Measurements from ENCODE around the gene CFAP251.

Gene CFAP251

GRCh38 chr12:122005252-122005776 lies 86.9 kb downstream of the CFAP251 start:
- no peak for DNase-seq (ENCODE audit: low read depth)

- no peak for DNase-seq (ENCODE audit: low read depth)
These were observed 88.0 kb downstream of the CFAP251 start for GRCh38 chr12:122006186-122006926.

GRCh38 chr12:122009741-122010140 lies 91.3 kb downstream of the CFAP251 start:
- DNase-seq (ENCODE audit: low read depth): no peak

GRCh38 chr12:122012184-122012583 lies 93.8 kb downstream of the CFAP251 start:
- no peak for DNase-seq (ENCODE audit: low read depth)

- no peak for DNase-seq (ENCODE audit: low read depth)
These were observed 94.7 kb downstream of the CFAP251 start for GRCh38 chr12:122013136-122013535.

- no peak for DNase-seq (ENCODE audit: low read depth)
These were observed 95.6 kb downstream of the CFAP251 start for GRCh38 chr12:122013791-122014590.

GRCh38 chr12:122014781-122015180 lies 96.4 kb downstream of the CFAP251 start:
- no peak for DNase-seq (ENCODE audit: low read depth)

GRCh38 chr12:122018457-122018856 lies 100.1 kb downstream of the CFAP251 start:
- DNase-seq (ENCODE audit: low read depth): no peak

GRCh38 chr12:122018937-122019336 lies 100.5 kb downstream of the CFAP251 start:
- DNase-seq (ENCODE audit: low read depth): no peak

- no peak for DNase-seq (ENCODE audit: low read depth)
These were observed 102.4 kb downstream of the CFAP251 start for GRCh38 chr12:122020795-122021192.

GRCh38 chr12:122021193-122021821 lies 102.9 kb downstream of the CFAP251 start:
- DNase-seq (ENCODE audit: low read depth): no peak

GRCh38 chr12:122021822-122022392 lies 103.5 kb downstream of the CFAP251 start, which contains the start of gene BCL7A:
Gene BCL7A, plus strand, starts transcription at chr12:122021884. Its CDS starts 208 bp downstream, at chr12:122022092.
- DNase-seq (ENCODE audit: low read depth): peak; percentile 21

- no peak for DNase-seq (ENCODE audit: low read depth)
These were observed 104.3 kb downstream of the CFAP251 start for GRCh38 chr12:122022393-122023338.

GRCh38 chr12:122023339-122024131 lies 105.1 kb downstream of the CFAP251 start:
- DNase-seq (ENCODE audit: low read depth): no peak

- no peak for DNase-seq (ENCODE audit: low read depth)
These were observed 105.9 kb downstream of the CFAP251 start for GRCh38 chr12:122024132-122024785.

GRCh38 chr12:122026706-122027333 lies 108.4 kb downstream of the CFAP251 start:
- DNase-seq (ENCODE audit: low read depth): no peak

- no peak for DNase-seq (ENCODE audit: low read depth)
These were observed 109.9 kb downstream of the CFAP251 start for GRCh38 chr12:122028165-122028904.

GRCh38 chr12:122028905-122029560 lies 110.6 kb downstream of the CFAP251 start:
- DNase-seq (ENCODE audit: low read depth): no peak
